22Rv1 (cell line): Measurements from ENCODE around the gene GNAS.

ENCODE experiments used
- CTCF ChIP-seq: fragments of 450-650 bp; IDR thresholded peaks from 2 replicates; pipeline ENCODE4 v1.5.1; 2017; ENCODE audit warnings: mild to moderate bottlenecking
- ZFX ChIP-seq: fragments of 450-650 bp; IDR thresholded peaks from 2 replicates; pipeline ENCODE4 v1.6.1; 2017; ENCODE audit warnings: antibody characterized with exemption, borderline replicate concordance

GRCh38 chr20:58811334-58811733 lies 41.2 kb upstream of the GNAS start:
- TF ChIP-seq CTCF (no peak), ZFX (no peak)
